ENCODE results near the gene SLC16A3.

Gene SLC16A3

DNA sequence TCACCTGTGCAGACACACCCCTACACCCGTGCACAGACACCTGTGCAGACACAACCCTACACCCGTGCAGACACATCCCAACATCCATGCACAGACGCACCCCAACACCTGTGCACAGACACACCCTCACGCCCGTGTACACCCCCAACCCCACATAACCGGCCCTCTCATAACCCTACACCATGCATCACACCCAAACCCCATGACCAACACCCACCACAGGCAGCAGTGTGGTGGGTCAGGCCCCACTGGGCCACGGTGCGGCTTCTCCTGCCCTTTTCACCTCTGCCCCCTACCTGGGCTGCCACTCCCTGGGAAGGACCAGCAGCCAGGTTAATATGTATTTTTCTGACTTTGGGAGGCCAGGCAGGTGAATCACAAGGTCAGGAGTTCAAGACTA lies 4.2 kb upstream of the SLC16A3 start:
- Histone ChIP-seq H2AFZ (ENCODE audit: low read length, unreplicated experiment) (no peak overlapping the region), H3K79me2 (ENCODE audit: control insufficient read depth, insufficient read depth, low read length, unreplicated experiment) (peaks cover 19% of the 10 kb centered on the region), H3K4me3 (ENCODE audit: low read depth, low read length) (no peak overlapping the region), H3K36me3 (ENCODE audit: insufficient read depth, low read length) (peaks cover 5% of the 10 kb centered on the region; the same call in 1 of the 2 replicates), H3K4me1 (ENCODE audit: control insufficient read depth, insufficient read depth, low read length, unreplicated experiment) (peaks cover 3% of the 10 kb centered on the region), H3K27me3 (ENCODE audit: insufficient read depth, low read length) (no peaks in the 10 kb centered on the region), H3K27ac (ENCODE audit: low read depth, low read length) (no peak overlapping the region)

GRCh38 chr17:82225368-82226029 lies 3.3 kb upstream of the SLC16A3 start:
- H3K36me3 ChIP-seq (ENCODE audit: insufficient read depth, low read length), result peaks cover 7% of the 10 kb centered on the region; the same call in 1 of the 2 replicates
- no peak overlapping the region for H2AFZ ChIP-seq (ENCODE audit: low read length, unreplicated experiment)
- H3K79me2 ChIP-seq (ENCODE audit: control insufficient read depth, insufficient read depth, low read length, unreplicated experiment), result peaks cover 27% of the 10 kb centered on the region
- no peak overlapping the region for H3K4me3 ChIP-seq (ENCODE audit: low read depth, low read length)
- no peak overlapping the region for H3K27ac ChIP-seq (ENCODE audit: low read depth, low read length)
- no peaks in the 10 kb centered on the region for H3K27me3 ChIP-seq (ENCODE audit: insufficient read depth, low read length)
- peaks cover 3% of the 10 kb centered on the region for H3K4me1 ChIP-seq (ENCODE audit: control insufficient read depth, insufficient read depth, low read length, unreplicated experiment)

- peaks cover 7% of the 10 kb centered on the region; the same call in 1 of the 2 replicates for H3K36me3 ChIP-seq (ENCODE audit: insufficient read depth, low read length)
- no peak overlapping the region for H2AFZ ChIP-seq (ENCODE audit: low read length, unreplicated experiment)
- H3K4me1 ChIP-seq (ENCODE audit: control insufficient read depth, insufficient read depth, low read length, unreplicated experiment), result peaks cover 3% of the 10 kb centered on the region
- H3K79me2 ChIP-seq (ENCODE audit: control insufficient read depth, insufficient read depth, low read length, unreplicated experiment), result peaks cover 35% of the 10 kb centered on the region
- no peak overlapping the region for H3K4me3 ChIP-seq (ENCODE audit: low read depth, low read length)
- no peaks in the 10 kb centered on the region for H3K27me3 ChIP-seq (ENCODE audit: insufficient read depth, low read length)
- no peak overlapping the region for H3K27ac ChIP-seq (ENCODE audit: low read depth, low read length)
These were observed 2.6 kb upstream of the SLC16A3 start for GRCh38 chr17:82226146-82226808.

DNA sequence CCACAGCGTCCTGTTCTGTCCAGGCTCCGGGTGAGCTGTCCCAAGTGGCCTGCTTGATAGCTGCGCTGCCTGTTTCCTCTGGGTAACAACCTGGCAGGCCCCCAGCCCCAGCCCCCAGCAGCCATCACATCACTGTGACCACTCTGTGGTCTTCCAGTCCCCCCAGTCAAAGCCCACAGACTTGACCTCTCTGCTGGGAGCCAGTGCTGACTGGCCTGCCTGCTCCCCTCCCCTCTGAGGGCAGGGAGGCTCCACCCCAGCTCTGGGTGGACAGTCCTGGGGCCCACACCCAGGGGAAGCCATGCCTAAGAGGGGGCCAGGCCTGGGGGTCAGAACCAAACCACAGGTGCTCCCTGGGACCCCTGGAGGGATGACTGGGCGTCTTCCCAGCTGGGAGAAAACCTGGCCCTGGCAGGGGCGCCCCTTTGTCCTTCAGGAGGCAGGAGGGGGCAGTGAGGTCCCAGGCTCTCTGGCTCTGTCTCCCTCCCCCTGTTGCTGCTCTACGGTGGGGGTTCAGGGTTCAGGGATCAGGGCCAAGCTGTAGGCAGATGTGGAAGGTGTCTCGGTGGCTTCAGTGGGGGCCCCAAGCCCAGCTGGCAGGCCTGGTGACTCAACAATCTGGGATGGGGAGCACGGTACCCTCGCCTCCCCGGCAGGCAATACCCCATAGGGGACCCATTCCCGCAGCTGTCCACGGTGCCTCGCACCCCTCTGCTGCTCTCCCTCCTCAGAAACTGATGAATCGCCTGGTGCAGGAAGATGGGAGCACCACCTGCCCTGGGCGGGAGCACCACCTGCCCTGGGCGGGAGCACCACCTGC lies 1.8 kb upstream of the SLC16A3 start:
- Histone ChIP-seq H3K27ac (ENCODE audit: low read depth, low read length) (no peak overlapping the region), H3K4me3 (ENCODE audit: low read depth, low read length) (no peak overlapping the region), H3K27me3 (ENCODE audit: insufficient read depth, low read length) (no peaks in the 10 kb centered on the region), H3K79me2 (ENCODE audit: control insufficient read depth, insufficient read depth, low read length, unreplicated experiment) (peaks cover 42% of the 10 kb centered on the region), H3K36me3 (ENCODE audit: insufficient read depth, low read length) (peaks cover 7% of the 10 kb centered on the region; the same call in 1 of the 2 replicates), H3K4me1 (ENCODE audit: control insufficient read depth, insufficient read depth, low read length, unreplicated experiment) (peaks cover 4% of the 10 kb centered on the region), H2AFZ (ENCODE audit: low read length, unreplicated experiment) (no peak overlapping the region)

DNA sequence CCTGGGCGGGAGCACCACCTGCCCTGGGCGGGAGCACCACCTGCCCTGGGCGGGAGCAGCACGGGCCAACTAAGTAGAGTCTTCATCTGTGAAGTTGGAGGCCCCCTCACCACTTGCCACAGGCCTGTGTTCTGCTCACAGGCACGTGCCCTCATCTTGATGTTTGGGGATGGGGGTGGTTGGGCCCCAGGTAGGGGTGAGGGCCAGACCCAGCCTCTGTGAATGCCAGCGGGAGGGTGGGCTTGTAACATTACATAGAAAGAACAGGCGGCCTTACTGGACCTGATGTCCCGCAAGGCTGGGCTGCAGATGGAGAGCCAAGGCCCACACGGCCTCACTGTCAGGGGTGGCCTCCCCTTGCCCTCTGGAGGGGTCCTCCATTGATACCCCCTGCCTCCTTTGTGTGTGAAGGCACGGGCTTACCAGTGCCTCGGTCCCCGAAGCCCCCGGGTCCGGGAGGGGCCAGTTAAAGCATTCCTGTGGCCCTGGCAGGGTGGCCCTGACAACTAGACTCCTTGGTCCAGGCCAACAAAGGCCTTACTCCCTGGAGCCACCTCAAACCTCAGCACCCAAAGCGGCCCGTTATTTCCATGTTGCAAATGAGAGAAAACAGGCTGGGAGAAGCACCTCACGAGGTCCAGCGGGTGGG lies 1.1 kb upstream of the SLC16A3 start:
- Histone ChIP-seq H3K4me1 (ENCODE audit: control insufficient read depth, insufficient read depth, low read length, unreplicated experiment) (peaks cover 8% of the 10 kb centered on the region), H3K27ac (ENCODE audit: low read depth, low read length) (no peak overlapping the region), H3K27me3 (ENCODE audit: insufficient read depth, low read length) (no peaks in the 10 kb centered on the region), H2AFZ (ENCODE audit: low read length, unreplicated experiment) (no peak overlapping the region), H3K79me2 (ENCODE audit: control insufficient read depth, insufficient read depth, low read length, unreplicated experiment) (peaks cover 50% of the 10 kb centered on the region), H3K36me3 (ENCODE audit: insufficient read depth, low read length) (peaks cover 7% of the 10 kb centered on the region; the same call in 1 of the 2 replicates), H3K4me3 (ENCODE audit: low read depth, low read length) (peak overlapping the region; percentile 80)

GRCh38 chr17:82228278-82228841 lies 482 bp upstream of the SLC16A3 start:
- Histone ChIP-seq H3K79me2 (ENCODE audit: control insufficient read depth, insufficient read depth, low read length, unreplicated experiment) (peaks cover 56% of the 10 kb centered on the region), H3K4me3 (ENCODE audit: low read depth, low read length) (peak overlapping the region; percentile 80), H2AFZ (ENCODE audit: low read length, unreplicated experiment) (peak overlapping the region; percentile 43), H3K4me1 (ENCODE audit: control insufficient read depth, insufficient read depth, low read length, unreplicated experiment) (peaks cover 14% of the 10 kb centered on the region), H3K27ac (ENCODE audit: low read depth, low read length) (peak overlapping the region; percentile 57), H3K36me3 (ENCODE audit: insufficient read depth, low read length) (peaks cover 8% of the 10 kb centered on the region; the same call in 1 of the 2 replicates), H3K27me3 (ENCODE audit: insufficient read depth, low read length) (no peaks in the 10 kb centered on the region)

DNA sequence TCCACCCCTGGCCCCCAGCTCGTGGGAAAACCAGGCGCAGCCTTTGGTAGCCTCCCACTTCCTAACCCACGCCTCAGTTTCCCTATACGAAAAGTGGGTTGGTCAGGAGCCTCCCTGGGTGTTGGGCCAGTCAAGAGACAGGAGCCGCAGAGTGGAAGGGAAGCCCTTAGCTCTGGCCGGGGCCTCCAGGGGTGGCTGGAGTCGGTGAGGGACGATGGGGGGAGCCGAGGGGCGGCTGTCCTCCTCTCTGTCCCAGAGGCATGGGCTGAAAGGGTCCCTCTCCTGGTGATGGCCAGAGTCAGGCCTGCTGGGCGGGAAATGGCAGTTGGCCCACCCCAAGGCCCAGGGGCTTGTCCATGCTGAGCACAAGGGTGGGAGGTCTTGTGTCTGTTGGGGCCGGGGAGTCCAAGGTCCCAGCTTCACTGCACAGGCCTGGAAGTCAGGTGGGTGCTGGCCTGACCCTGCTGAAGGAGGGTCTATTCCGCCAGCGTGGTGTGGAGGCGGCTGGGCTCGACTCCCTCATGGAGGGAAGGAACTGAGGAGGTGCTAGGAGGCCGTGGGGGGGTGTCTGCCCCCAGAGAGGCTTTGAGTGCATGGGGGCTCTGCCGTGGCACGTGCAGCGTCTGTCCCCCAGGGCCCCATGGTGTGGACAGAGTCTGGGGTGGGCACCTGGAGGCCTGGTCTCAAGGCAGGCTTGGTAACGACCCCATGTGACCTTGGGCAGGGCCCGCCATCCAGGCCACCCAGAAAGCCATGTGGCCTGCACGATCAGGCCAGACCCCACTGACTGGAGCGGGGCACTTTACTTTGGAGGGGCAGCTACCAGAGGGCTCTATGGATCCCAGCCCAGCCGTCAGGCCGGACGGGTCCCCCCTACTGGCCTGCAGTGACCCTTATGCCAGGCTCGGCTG lies 1.1 kb downstream of the SLC16A3 start:
- H3K4me3 ChIP-seq (ENCODE audit: low read depth, low read length), result peak overlapping the region; percentile 80
- peak overlapping the region; percentile 83 for H3K27ac ChIP-seq (ENCODE audit: low read depth, low read length)

DNA sequence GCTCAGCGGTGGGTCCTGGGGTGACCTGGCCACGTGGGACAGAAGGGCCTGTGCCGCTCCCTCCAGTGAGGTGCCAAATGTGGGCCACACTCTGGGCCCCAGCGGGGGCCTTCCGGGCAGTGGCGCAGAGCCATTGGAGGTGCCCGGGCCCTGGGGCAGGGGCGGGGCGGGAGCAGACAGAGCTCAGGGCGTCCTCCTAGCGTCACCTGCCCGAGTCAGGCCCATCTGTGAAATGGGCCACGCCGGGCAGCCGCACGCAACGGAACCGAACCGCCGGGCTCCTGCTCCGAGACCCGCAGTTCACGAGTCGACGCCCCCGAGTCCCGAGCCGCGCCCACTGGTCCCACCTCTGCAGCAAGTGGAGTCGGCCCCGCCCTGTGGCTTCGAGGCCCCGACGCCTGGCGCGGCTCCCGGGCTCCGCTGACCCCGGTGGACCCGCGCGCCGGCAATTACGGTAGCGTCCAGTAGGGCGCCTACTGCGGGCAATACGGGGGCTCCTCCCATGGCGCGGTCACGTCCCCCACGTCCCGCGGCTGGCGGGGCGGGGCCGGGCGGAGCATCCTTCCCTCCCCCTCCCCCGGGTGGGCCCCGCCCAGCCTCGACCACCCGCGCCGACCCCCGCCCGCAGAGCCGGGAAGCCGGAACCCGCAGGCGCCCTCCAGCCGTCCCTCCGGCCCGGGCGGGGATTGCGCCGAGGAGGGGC lies 1.9 kb downstream of the SLC16A3 start:
- Histone ChIP-seq H3K36me3 (ENCODE audit: insufficient read depth, low read length) (peaks cover 11% of the 10 kb centered on the region; the same call in 1 of the 2 replicates), H3K27me3 (ENCODE audit: insufficient read depth, low read length) (no peaks in the 10 kb centered on the region), H3K4me1 (ENCODE audit: control insufficient read depth, insufficient read depth, low read length, unreplicated experiment) (peaks cover 33% of the 10 kb centered on the region), H3K79me2 (ENCODE audit: control insufficient read depth, insufficient read depth, low read length, unreplicated experiment) (peaks cover 78% of the 10 kb centered on the region), H3K4me3 (ENCODE audit: low read depth, low read length) (peak overlapping the region; percentile 80), H3K27ac (ENCODE audit: low read depth, low read length) (peak overlapping the region; percentile 83), H2AFZ (ENCODE audit: low read length, unreplicated experiment) (no peak overlapping the region)

More for the DNA sequence above, 1.1 kb downstream of the SLC16A3 start:
- Histone ChIP-seq H3K36me3 (ENCODE audit: insufficient read depth, low read length) (peaks cover 9% of the 10 kb centered on the region; the same call in 1 of the 2 replicates), H2AFZ (ENCODE audit: low read length, unreplicated experiment) (no peak overlapping the region), H3K4me1 (ENCODE audit: control insufficient read depth, insufficient read depth, low read length, unreplicated experiment) (peaks cover 25% of the 10 kb centered on the region), H3K27me3 (ENCODE audit: insufficient read depth, low read length) (no peaks in the 10 kb centered on the region), H3K79me2 (ENCODE audit: control insufficient read depth, insufficient read depth, low read length, unreplicated experiment) (peaks cover 70% of the 10 kb centered on the region)

- H3K36me3 ChIP-seq (ENCODE audit: insufficient read depth, low read length), result peaks cover 16% of the 10 kb centered on the region; the same call in 1 of the 2 replicates
- peaks cover 83% of the 10 kb centered on the region for H3K79me2 ChIP-seq (ENCODE audit: control insufficient read depth, insufficient read depth, low read length, unreplicated experiment)
- peaks cover 38% of the 10 kb centered on the region for H3K4me1 ChIP-seq (ENCODE audit: control insufficient read depth, insufficient read depth, low read length, unreplicated experiment)
- no peaks in the 10 kb centered on the region for H3K27me3 ChIP-seq (ENCODE audit: insufficient read depth, low read length)
- H3K4me3 ChIP-seq (ENCODE audit: low read depth, low read length), result peak overlapping the region; percentile 80
- H3K27ac ChIP-seq (ENCODE audit: low read depth, low read length), result peak overlapping the region; percentile 83
- H2AFZ ChIP-seq (ENCODE audit: low read length, unreplicated experiment), result no peak overlapping the region
These were observed 2.4 kb downstream of the SLC16A3 start for GRCh38 chr17:82231312-82231561.

Data from ACC112 (cell line).